Upper lobe of left lung (tissue), 6 donors: ENCODE results near the gene BICRAL. TPM values are rescaled to one million over a fixed set of nuclear protein-coding genes. Genes with fewer than 3 reads are reported as not detected.

ENCODE experiments used
- ATAC-seq, 2 donors: fragments of 200-7000 bp; cut with Tn5 transposase; one replicate each; pipeline ENCODE4 v1.9.1; 2022; ENCODE audit warnings: mild to moderate bottlenecking in 2 of 2, moderate library complexity in 2 of 2; ENCODE audit not compliant: low FRiP score in 2 of 2
- DNase-seq, 2 donors: peaks; one replicate each; pipeline ENCODE4 v3.0.0-alpha.2; 2019 to 2020
- H3K27ac ChIP-seq, 4 donors: fragments of 200-600 bp; sonication (generic); one replicate each; pipeline ENCODE4 v1.5.1; 2016 to 2019
- H3K27me3 ChIP-seq, 4 donors: fragments of 200-600 bp; sonication (generic); one replicate each; pipeline ENCODE4 v1.5.1; 2017 to 2019
- H3K36me3 ChIP-seq, 4 donors: fragments of 200-600 bp; sonication (generic); one replicate each; pipeline ENCODE4 v1.5.1; 2016 to 2019
- H3K4me1 ChIP-seq, 4 donors: fragments of 200-600 bp; sonication (generic); one replicate each; pipeline ENCODE4 v1.5.1; 2018 to 2019
- H3K4me3 ChIP-seq, 4 donors: fragments of 200-600 bp; sonication (generic); one replicate each; pipeline ENCODE4 v1.5.1; 2017 to 2019; ENCODE audit warnings: mild to moderate bottlenecking in 2 of 4, moderate library complexity in 1 of 4
- H3K9me3 ChIP-seq, 4 donors: fragments of 200-600 bp; sonication (generic); one replicate each; pipeline ENCODE4 v1.5.1; 2018 to 2019
- CTCF ChIP-seq, 6 experiments: fragments of 450-650 bp in 4 of 6; fragments of 200-600 bp in 2 of 6; sonication (generic) in 2 of 6; IDR thresholded peaks; one replicate each; pipeline ENCODE4 v1.5.1; 2016 to 2019; ENCODE audit warnings: antibody characterized with exemption in 6 of 6
- EP300 ChIP-seq, 4 donors: sonication (generic); formaldehyde crosslinking; IDR thresholded peaks; one replicate each; pipeline ENCODE4 v1.5.1; 2017; ENCODE audit warnings: antibody characterized with exemption in 4 of 4, control low read depth in 2 of 4
- POLR2A ChIP-seq, 4 donors: fragments of 450-650 bp; IDR thresholded peaks; one replicate each; pipeline ENCODE4 v1.5.1; 2016 to 2017; ENCODE audit warnings: antibody characterized with exemption in 4 of 4, mild to moderate bottlenecking in 2 of 4
- POLR2AphosphoS5 ChIP-seq, 2 donors: sonication (generic); formaldehyde crosslinking; IDR thresholded peaks; one replicate each; pipeline ENCODE4 v1.5.1; 2017; ENCODE audit warnings: antibody characterized with exemption in 2 of 2
- WGBS, 2 donors: methylation state at CpG; one replicate each; pipeline ENCODE4 v1.1.5; 2017 to 2018; 5-methylcytosine and 5-hydroxymethylcytosine counted together
- total RNA-seq, 6 donors: library from RNA; depleted of rRNA in 4 of 6; stranded (reverse); fragments of >200 nt in 4 of 6; gene quantifications; one replicate each; pipeline versions ENCODE4 v1.1.0 to v1.2.1, GENCODE V29; 2016 to 2021
- donor health status: DM: no; HTN: no; CAD: no; lungs with moderate emphysema.
- donor health status: DM: no; HTN: yes; CAD: no; lungs with severe emphysema.

BICRAL gene
- total RNA-seq, 6 donors from 2014 or later, result 11.1 to 23.8 (median 14.9) TPM

- 0 to 1% methylated on average over 30 to 33 of the region's 51 CpGs for WGBS, 2 donors
- ATAC-seq, result peak; percentile 87
Measured at GRCh38 chr6:42782689-42783176, 881 bp downstream of the BICRAL start.

GRCh38 chr6:42783177-42783875 lies 1.5 kb downstream of the BICRAL start:
- no peaks in the 10 kb centered on the region for H3K36me3 ChIP-seq
- no peaks in the 10 kb centered on the region for H3K27me3 ChIP-seq
- H3K27ac ChIP-seq, result peak overlapping the region; percentile 100
- WGBS, 2 donors, result 0% methylated on average over 9 to 32 of the region's 79 CpGs
- ATAC-seq (peak; percentile 85 to 86), DNase-seq (peak; percentile 68 to 97)
- no peaks in the 10 kb centered on the region for H3K9me3 ChIP-seq
- H3K4me1 ChIP-seq, result peaks cover 27 to 44% (median 29%) of the 10 kb centered on the region in 4 donors
- peak overlapping the region; percentile 65 to 72 (median 72) for H3K4me3 ChIP-seq
- peak in 1 of 4 donors; percentile 59 for TF ChIP-seq POLR2A (IDR thresholded peaks at IDR 0.05)
- TF ChIP-seq POLR2AphosphoS5 (IDR thresholded peaks at IDR 0.05), result peak; percentile 71
- no peak for TF ChIP-seq EP300 (IDR thresholded peaks at IDR 0.05)
- peak in 2 of 6 experiments; percentile 19 to 29 for TF ChIP-seq CTCF (IDR thresholded peaks at IDR 0.05)

More at GRCh38 chr6:42782689-42783176, 881 bp downstream of the BICRAL start:
- peak overlapping the region; percentile 65 to 72 (median 72) for H3K4me3 ChIP-seq
- peak overlapping the region; percentile 100 for H3K27ac ChIP-seq
- DNase-seq, result peak; percentile 67 to 95
- no peaks in the 10 kb centered on the region for H3K9me3 ChIP-seq
- peaks cover 26 to 46% (median 27%) of the 10 kb centered on the region in 4 donors for H3K4me1 ChIP-seq
- no peaks in the 10 kb centered on the region for H3K27me3 ChIP-seq
- no peaks in the 10 kb centered on the region for H3K36me3 ChIP-seq
- TF ChIP-seq CTCF (IDR thresholded peaks at IDR 0.05) (no peak), POLR2AphosphoS5 (IDR thresholded peaks at IDR 0.05) (peak; percentile 67 to 80), POLR2A (IDR thresholded peaks at IDR 0.05) (peak in 3 of 4 donors; percentile 19 to 88 (median 88))

GRCh38 chr6:42783876-42784642 lies 2.2 kb downstream of the BICRAL start:
- DNase-seq, result no peak

More at GRCh38 chr6:42783876-42784642, 2.2 kb downstream of the BICRAL start:
- Histone ChIP-seq H3K4me1 (peaks cover 31 to 52% (median 35%) of the 10 kb centered on the region in 4 donors), H3K36me3 (no peaks in the 10 kb centered on the region), H3K9me3 (no peaks in the 10 kb centered on the region), H3K27ac (peak overlapping the region; percentile 100), H3K27me3 (no peaks in the 10 kb centered on the region), H3K4me3 (peak overlapping the region; percentile 65 to 72 (median 72))
- no peak for TF ChIP-seq CTCF (IDR thresholded peaks at IDR 0.05)
- no peak for TF ChIP-seq POLR2A (IDR thresholded peaks at IDR 0.05)
- no peak for TF ChIP-seq POLR2AphosphoS5 (IDR thresholded peaks at IDR 0.05)
- no peak for TF ChIP-seq EP300 (IDR thresholded peaks at IDR 0.05)
- ATAC-seq, result no peak
- 1 to 3% methylated on average over 10 of the region's 10 CpGs for WGBS, 2 donors
